NCI-H187 (cell line): ENCODE measurements around the gene RBCK1.

ENCODE experiments used
- DNase-seq, 2 experiments: peaks; one replicate each; lab custom pipeline; 2025; lab: John Stamatoyannopoulos, UW

Gene RBCK1

GRCh38 chr20:399182-399707, 8.9 kb upstream of the RBCK1 start:
- DNase-seq = no peak

GRCh38 chr20:400128-400453, 8.0 kb upstream of the RBCK1 start:
- DNase-seq = no peak

- DNase-seq = no peak
Observed at GRCh38 chr20:400454-401275, 7.4 kb upstream of the RBCK1 start.

GRCh38 chr20:401682-402495, 6.2 kb upstream of the RBCK1 start:
- DNase-seq = no peak

- DNase-seq = no peak
Observed at GRCh38 chr20:402496-402885, 5.6 kb upstream of the RBCK1 start.

- no peak for DNase-seq
Observed at GRCh38 chr20:402898-403581, 5.1 kb upstream of the RBCK1 start.

- no peak for DNase-seq
Observed at GRCh38 chr20:403582-403957, 4.5 kb upstream of the RBCK1 start.

GRCh38 chr20:404088-404487, 4.0 kb upstream of the RBCK1 start:
- DNase-seq = no peak

GRCh38 chr20:406200-407132, 1.6 kb upstream of the RBCK1 start:
- no peak for DNase-seq

- DNase-seq = peak; percentile 57 to 76
Observed at GRCh38 chr20:407133-407952, 756 bp upstream of the RBCK1 start.

- DNase-seq = no peak
Observed at GRCh38 chr20:408843-409696, 971 bp downstream of the RBCK1 start.

GRCh38 chr20:409697-410559, 1.8 kb downstream of the RBCK1 start:
- DNase-seq = no peak

GRCh38 chr20:412081-412480, 4.0 kb downstream of the RBCK1 start:
- no peak for DNase-seq

GRCh38 chr20:414161-414560, 6.1 kb downstream of the RBCK1 start:
- no peak for DNase-seq

GRCh38 chr20:415820-416322, 7.8 kb downstream of the RBCK1 start:
- no peak for DNase-seq

- no peak for DNase-seq
Observed at GRCh38 chr20:416950-417800, 9.1 kb downstream of the RBCK1 start.

GRCh38 chr20:417801-418342, 9.8 kb downstream of the RBCK1 start:
- DNase-seq = no peak
